Activated T-cell treated with anti-CD3 and anti-CD28 coated beads, Interleukin-2, amount 50 U/mL, for 24 hours (primary cell): Measurements from ENCODE around the gene DLK2.

Experiments used
- DNase-seq: peaks from one replicate; pipeline ENCODE4 v3.0.0-alpha.2; 2020
- H3K27ac Mint-ChIP-seq: 2 replicates; pipeline ENCODE4 v1.8.0; 2020; ENCODE audit warnings: mild to moderate bottlenecking, mixed read lengths
- H3K27me3 Mint-ChIP-seq: 2 replicates; pipeline ENCODE4 v1.8.0; 2020; ENCODE audit warnings: mixed read lengths
- H3K36me3 Mint-ChIP-seq: 2 replicates; pipeline ENCODE4 v1.8.0; 2020; ENCODE audit warnings: low read depth, mixed read lengths
- H3K4me1 Mint-ChIP-seq: 2 replicates; pipeline ENCODE4 v1.8.0; 2020; ENCODE audit warnings: low read depth, mixed read lengths
- H3K4me3 Mint-ChIP-seq: 2 replicates; pipeline ENCODE4 v1.8.0; 2020; ENCODE audit warnings: mild to moderate bottlenecking, moderate library complexity, mixed read lengths
- H3K9me3 Mint-ChIP-seq: 2 replicates; pipeline ENCODE4 v1.8.0; 2020; ENCODE audit warnings: mixed read lengths

Gene DLK2

GRCh38 chr6:43451939-43452338 is 3.4 kb downstream of the DLK2 start:
- Mint-ChIP-seq H3K9me3 (no peaks in the 10 kb centered on the region), H3K27me3 (peaks cover 11% of the 10 kb centered on the region), H3K4me3 (no peak overlapping the region), H3K4me1 (peaks cover 15% of the 10 kb centered on the region), H3K27ac (no peak overlapping the region), H3K36me3 (peaks cover 62% of the 10 kb centered on the region)
- no peak for DNase-seq

GRCh38 chr6:43451348-43451747 is 4.0 kb downstream of the DLK2 start:
- peaks cover 7% of the 10 kb centered on the region for H3K27me3 Mint-ChIP-seq
- H3K4me3 Mint-ChIP-seq = no peak overlapping the region
- peaks cover 66% of the 10 kb centered on the region for H3K36me3 Mint-ChIP-seq
- peaks cover 13% of the 10 kb centered on the region for H3K4me1 Mint-ChIP-seq
- H3K27ac Mint-ChIP-seq = no peak overlapping the region
- H3K9me3 Mint-ChIP-seq = no peaks in the 10 kb centered on the region
- DNase-seq = no peak

- H3K4me1 Mint-ChIP-seq = peaks cover 7% of the 10 kb centered on the region
- H3K27me3 Mint-ChIP-seq = peaks cover 1% of the 10 kb centered on the region
- no peak for DNase-seq
- no peak overlapping the region for H3K27ac Mint-ChIP-seq
- no peaks in the 10 kb centered on the region for H3K9me3 Mint-ChIP-seq
- no peak overlapping the region for H3K4me3 Mint-ChIP-seq
- peaks cover 72% of the 10 kb centered on the region for H3K36me3 Mint-ChIP-seq
These were observed 4.6 kb downstream of the DLK2 start for GRCh38 chr6:43450699-43451131.

DNA sequence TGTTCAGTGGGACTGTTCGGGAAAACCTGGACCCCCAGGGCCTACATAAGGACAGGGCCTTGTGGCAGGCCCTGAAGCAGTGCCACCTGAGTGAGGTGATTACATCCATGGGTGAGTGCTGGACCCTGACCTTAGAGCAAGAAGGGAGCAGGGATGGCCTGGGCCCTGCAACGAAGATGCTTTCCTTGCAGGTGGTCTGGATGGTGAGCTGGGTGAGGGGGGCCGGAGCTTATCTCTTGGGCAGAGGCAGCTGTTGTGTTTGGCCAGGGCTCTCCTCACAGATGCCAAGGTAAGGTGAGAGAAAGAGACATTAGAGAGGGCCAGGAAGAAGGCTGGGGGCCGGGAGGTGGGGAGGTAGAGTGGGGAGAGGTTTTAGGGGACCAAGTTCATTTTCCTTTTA is 6.4 kb downstream of the DLK2 start:
- H3K9me3 Mint-ChIP-seq = no peaks in the 10 kb centered on the region
- no peaks in the 10 kb centered on the region for H3K4me1 Mint-ChIP-seq
- no peak overlapping the region for H3K4me3 Mint-ChIP-seq
- no peak for DNase-seq
- no peaks in the 10 kb centered on the region for H3K27me3 Mint-ChIP-seq
- H3K27ac Mint-ChIP-seq = peak overlapping the region; percentile 23
- peaks cover 90% of the 10 kb centered on the region for H3K36me3 Mint-ChIP-seq

GRCh38 chr6:43447604-43448003 is 7.7 kb downstream of the DLK2 start:
- H3K27me3 Mint-ChIP-seq = no peaks in the 10 kb centered on the region
- H3K4me1 Mint-ChIP-seq = no peaks in the 10 kb centered on the region
- H3K36me3 Mint-ChIP-seq = peaks cover 94% of the 10 kb centered on the region

GRCh38 chr6:43445576-43445975 is 9.8 kb downstream of the DLK2 start:
- Mint-ChIP-seq H3K4me3 (no peak overlapping the region), H3K9me3 (no peaks in the 10 kb centered on the region), H3K27me3 (no peaks in the 10 kb centered on the region), H3K27ac (no peak overlapping the region), H3K36me3 (peaks cover 93% of the 10 kb centered on the region), H3K4me1 (no peaks in the 10 kb centered on the region)
- DNase-seq = no peak

More at GRCh38 chr6:43447604-43448003, 7.7 kb downstream of the DLK2 start:
- no peak for DNase-seq
- H3K27ac Mint-ChIP-seq = no peak overlapping the region
- no peak overlapping the region for H3K4me3 Mint-ChIP-seq
- H3K9me3 Mint-ChIP-seq = no peaks in the 10 kb centered on the region

GRCh38 chr6:43444582-43444981 is 10.8 kb downstream of the DLK2 start:
- Mint-ChIP-seq H3K27me3 (no peaks in the 10 kb centered on the region), H3K4me1 (no peaks in the 10 kb centered on the region), H3K9me3 (no peaks in the 10 kb centered on the region), H3K4me3 (no peak overlapping the region), H3K36me3 (peaks cover 90% of the 10 kb centered on the region), H3K27ac (no peak overlapping the region)
- no peak for DNase-seq

DNA sequence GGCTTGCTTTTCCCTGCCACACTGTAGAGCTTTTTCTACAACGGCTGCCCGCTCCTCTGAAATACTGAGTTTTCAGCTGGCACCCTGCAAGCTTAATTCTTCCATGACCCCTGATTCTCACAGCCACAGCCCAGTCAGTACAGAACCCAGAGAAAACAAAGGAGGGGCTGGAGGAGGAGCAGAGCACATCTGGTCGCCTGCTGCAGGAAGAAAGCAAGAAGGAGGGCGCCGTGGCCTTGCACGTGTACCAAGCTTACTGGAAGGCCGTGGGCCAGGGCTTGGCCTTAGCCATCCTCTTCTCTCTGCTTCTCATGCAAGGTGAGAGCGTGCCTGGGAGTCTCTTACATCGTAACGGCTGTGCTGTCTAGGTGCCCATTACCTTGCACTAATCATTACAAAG is 11.3 kb downstream of the DLK2 start:
- Mint-ChIP-seq H3K4me3 (no peak overlapping the region), H3K27ac (no peak overlapping the region), H3K27me3 (no peaks in the 10 kb centered on the region), H3K36me3 (peaks cover 86% of the 10 kb centered on the region), H3K4me1 (no peaks in the 10 kb centered on the region), H3K9me3 (no peaks in the 10 kb centered on the region)
- DNase-seq = no peak

DNA sequence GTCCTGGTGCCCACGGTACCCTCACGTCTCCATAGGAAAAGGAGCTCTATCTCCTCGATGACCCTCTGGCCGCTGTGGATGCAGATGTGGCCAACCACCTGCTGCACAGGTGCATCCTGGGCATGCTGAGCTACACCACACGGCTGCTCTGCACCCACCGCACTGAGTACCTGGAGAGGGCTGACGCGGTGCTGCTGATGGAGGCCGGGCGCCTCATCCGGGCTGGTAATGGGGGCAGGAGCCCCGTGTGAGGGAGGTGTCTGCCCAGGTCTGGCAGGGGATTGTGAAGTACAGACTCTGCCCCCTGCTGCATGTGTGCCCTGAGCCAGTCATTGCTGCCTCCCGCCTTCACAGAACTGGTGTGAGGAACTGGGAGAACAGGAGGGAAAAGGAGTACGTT is 12.4 kb downstream of the DLK2 start:
- no peaks in the 10 kb centered on the region for H3K4me1 Mint-ChIP-seq
- H3K27me3 Mint-ChIP-seq = no peaks in the 10 kb centered on the region
- peaks cover 86% of the 10 kb centered on the region for H3K36me3 Mint-ChIP-seq
- H3K4me3 Mint-ChIP-seq = no peak overlapping the region
- no peak overlapping the region for H3K27ac Mint-ChIP-seq
- no peak for DNase-seq
- no peaks in the 10 kb centered on the region for H3K9me3 Mint-ChIP-seq

- no peak overlapping the region for H3K4me3 Mint-ChIP-seq
- H3K4me1 Mint-ChIP-seq = peaks cover 9% of the 10 kb centered on the region
- no peak for DNase-seq
- H3K27me3 Mint-ChIP-seq = no peaks in the 10 kb centered on the region
- peaks cover 82% of the 10 kb centered on the region for H3K36me3 Mint-ChIP-seq
- H3K9me3 Mint-ChIP-seq = no peaks in the 10 kb centered on the region
- H3K27ac Mint-ChIP-seq = no peak overlapping the region
These were observed 17.6 kb downstream of the DLK2 start for GRCh38 chr6:43437700-43438099.

GRCh38 chr6:43436577-43437282 is 18.6 kb downstream of the DLK2 start:
- no peak overlapping the region for H3K4me3 Mint-ChIP-seq
- peaks cover 85% of the 10 kb centered on the region for H3K36me3 Mint-ChIP-seq
- DNase-seq = no peak

GRCh38 chr6:43435682-43436437 is 19.5 kb downstream of the DLK2 start:
- Mint-ChIP-seq H3K9me3 (no peaks in the 10 kb centered on the region), H3K27me3 (no peaks in the 10 kb centered on the region), H3K4me1 (peaks cover 12% of the 10 kb centered on the region), H3K36me3 (peaks cover 84% of the 10 kb centered on the region), H3K27ac (no peak overlapping the region), H3K4me3 (no peak overlapping the region)
- no peak for DNase-seq

More at GRCh38 chr6:43436577-43437282, 18.6 kb downstream of the DLK2 start:
- H3K4me1 Mint-ChIP-seq = peaks cover 10% of the 10 kb centered on the region
- peak overlapping the region; percentile 61 for H3K27ac Mint-ChIP-seq
- H3K27me3 Mint-ChIP-seq = no peaks in the 10 kb centered on the region
- H3K9me3 Mint-ChIP-seq = no peaks in the 10 kb centered on the region

- no peak overlapping the region for H3K4me3 Mint-ChIP-seq
- H3K27me3 Mint-ChIP-seq = no peaks in the 10 kb centered on the region
- DNase-seq = no peak
- peak overlapping the region; percentile 33 for H3K27ac Mint-ChIP-seq
- H3K4me1 Mint-ChIP-seq = peaks cover 16% of the 10 kb centered on the region
- peaks cover 83% of the 10 kb centered on the region for H3K36me3 Mint-ChIP-seq
- H3K9me3 Mint-ChIP-seq = no peaks in the 10 kb centered on the region
These were observed 20.4 kb downstream of the DLK2 start for GRCh38 chr6:43434943-43435342.

DNA sequence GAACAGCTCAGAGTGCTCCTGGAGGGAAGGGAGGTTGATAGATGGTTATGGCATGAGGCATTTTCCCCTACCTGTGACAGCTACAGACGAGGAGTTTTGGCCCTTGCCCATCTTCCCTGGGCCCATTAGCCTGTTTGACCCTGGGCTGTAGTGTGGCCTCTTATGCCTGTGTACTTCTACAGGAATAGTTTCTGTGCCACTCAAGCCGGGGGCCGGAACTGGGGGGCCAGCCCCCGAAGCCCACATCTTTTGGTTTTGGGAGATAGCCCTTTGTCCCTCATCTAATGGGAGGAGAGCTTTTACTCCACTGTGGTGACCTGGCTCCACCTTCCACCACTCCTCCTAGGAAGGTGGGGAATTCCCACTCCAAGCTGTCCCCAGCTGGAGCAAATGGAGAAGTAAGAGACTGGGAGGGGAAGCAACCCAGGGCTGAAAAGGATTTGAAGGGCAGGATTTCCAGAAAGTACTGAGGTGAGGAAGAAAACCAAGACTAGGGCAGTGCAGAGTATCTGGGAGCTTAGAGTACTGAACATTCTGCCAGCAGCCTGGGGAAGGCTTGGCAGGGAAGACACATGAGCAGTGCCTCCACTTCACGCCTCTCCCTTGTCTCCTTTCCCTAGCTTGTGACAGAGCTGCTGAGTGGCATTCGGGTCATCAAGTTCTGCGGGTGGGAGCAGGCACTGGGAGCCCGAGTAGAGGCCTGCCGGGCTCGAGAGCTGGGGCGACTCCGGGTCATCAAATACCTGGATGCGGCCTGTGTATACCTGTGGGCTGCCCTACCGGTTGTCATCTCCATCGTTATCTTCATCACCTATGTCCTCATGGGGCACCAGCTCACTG is 21.1 kb downstream of the DLK2 start:
- DNase-seq = no peak
- Mint-ChIP-seq H3K27me3 (no peaks in the 10 kb centered on the region), H3K27ac (peak overlapping the region; percentile 33), H3K4me1 (peaks cover 16% of the 10 kb centered on the region), H3K36me3 (peaks cover 79% of the 10 kb centered on the region), H3K9me3 (no peaks in the 10 kb centered on the region), H3K4me3 (no peak overlapping the region)
